HPDE6-E6E7 (cell line): Measurements from ENCODE around the gene SLC24A3.

Source experiments
- DNase-seq: peaks from one replicate; pipeline ENCODE4 v3.0.0; 2011; ENCODE audit warnings: missing footprints; ENCODE audit errors: extremely low spot score

The SLC24A3 gene

GRCh38 chr20:19456595-19457395 is 244.4 kb downstream of the SLC24A3 start:
- no peak for DNase-seq

DNA sequence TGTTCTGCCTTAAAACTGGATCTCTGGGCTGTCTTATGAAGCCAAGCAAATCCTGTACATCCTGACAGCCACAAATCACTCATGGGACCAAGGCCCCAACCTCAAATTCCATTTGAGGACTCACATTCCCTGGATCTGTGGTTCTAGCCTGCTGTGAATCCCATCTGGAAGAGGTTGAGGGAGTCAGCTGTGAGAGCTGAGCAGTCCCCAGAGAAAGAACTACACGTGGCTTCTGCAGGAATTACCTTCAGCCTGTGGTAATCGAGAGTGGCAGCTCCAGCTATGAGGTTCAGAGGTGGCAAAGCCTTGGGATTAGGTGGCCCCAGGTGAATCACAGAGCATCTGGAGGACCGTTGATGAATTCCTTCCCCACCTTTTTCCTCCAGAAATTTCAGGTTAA is 245.2 kb downstream of the SLC24A3 start:
- DNase-seq, result no peak

GRCh38 chr20:19460386-19460785 is 247.9 kb downstream of the SLC24A3 start:
- no peak for DNase-seq

DNA sequence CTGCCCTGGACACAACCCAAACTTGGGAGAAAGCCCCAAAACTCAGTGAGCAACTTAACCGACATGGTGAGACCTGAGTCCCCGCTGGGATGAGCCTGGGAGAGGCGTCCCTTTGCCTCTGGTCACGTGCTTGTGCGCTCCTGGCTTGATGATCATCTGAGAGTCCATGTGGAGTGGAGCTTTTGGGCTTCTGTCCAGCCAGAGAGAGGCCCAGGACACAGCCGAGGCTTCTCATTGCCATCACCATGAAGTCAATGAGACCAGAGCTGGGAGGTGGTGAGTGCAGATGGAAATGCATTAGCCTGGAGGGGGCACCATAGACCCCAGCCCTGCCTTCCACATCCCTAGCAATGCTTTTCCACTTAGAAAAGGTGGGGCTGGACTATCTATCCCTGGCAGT is 250.0 kb downstream of the SLC24A3 start:
- no peak for DNase-seq

DNA sequence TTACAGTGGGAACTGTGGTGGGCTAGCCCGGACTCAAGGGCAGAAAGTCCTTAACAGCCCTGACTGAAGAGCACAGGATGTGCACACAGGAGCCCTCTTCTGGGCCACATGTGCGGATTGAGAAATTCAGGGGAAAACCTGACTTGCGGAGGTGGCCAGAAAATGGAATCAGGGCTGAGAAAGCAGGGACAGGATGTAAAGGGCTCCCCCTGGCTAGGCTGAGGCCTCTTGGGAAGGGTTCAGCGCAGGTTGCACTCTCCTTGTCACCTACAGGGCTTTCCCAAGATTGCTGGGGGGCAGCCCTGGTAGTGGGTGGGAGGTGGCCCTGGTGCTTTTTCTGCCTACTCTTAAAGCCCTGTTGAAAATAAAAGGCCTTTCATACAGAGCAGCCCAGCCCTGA is 251.2 kb downstream of the SLC24A3 start:
- DNase-seq, result no peak

- DNase-seq, result no peak
Observed at GRCh38 chr20:19465536-19465935, 253.1 kb downstream of the SLC24A3 start.

GRCh38 chr20:19466206-19466928 is 253.9 kb downstream of the SLC24A3 start:
- DNase-seq, result no peak

GRCh38 chr20:19473216-19473921 is 260.9 kb downstream of the SLC24A3 start:
- no peak for DNase-seq

DNA sequence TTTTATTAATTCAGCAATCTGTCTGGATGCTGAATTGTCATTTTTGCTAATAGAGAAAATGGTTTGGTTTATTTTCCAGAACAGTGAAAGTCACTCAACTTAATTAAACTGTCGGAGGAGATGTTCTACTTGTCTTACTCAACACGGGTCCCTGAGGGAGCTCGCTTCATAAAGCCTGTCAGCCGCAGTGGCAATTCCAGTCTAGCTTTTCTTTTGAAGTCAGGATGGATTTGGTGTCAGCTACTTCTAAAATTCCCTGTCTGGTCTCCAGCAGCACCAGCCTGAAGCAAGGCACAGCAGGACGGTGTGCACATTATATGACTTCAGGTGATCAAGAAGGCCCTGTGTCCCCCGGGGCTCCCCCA is 261.5 kb downstream of the SLC24A3 start:
- no peak for DNase-seq

- DNase-seq, result no peak
Observed at GRCh38 chr20:19478320-19478895, 266.0 kb downstream of the SLC24A3 start.

DNA sequence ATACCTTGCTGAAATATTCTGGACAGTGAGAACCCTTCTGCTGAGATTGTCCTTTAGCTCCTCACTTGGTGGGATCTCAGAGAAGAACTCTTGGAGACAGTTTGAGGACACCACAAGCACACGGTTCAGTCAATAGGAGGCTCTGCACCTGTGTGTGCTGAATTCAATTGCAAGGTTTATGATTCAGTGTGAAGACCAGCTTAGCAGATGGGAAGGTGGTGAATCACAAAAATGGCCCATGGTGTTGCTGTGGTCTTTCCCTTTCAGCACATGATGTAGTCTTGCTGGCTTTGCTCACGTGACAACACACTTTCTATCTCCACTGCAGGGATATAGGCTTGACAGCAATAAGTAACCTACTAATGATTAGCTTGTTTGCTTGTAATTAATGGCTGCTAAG is 270.3 kb downstream of the SLC24A3 start:
- no peak for DNase-seq

DNA sequence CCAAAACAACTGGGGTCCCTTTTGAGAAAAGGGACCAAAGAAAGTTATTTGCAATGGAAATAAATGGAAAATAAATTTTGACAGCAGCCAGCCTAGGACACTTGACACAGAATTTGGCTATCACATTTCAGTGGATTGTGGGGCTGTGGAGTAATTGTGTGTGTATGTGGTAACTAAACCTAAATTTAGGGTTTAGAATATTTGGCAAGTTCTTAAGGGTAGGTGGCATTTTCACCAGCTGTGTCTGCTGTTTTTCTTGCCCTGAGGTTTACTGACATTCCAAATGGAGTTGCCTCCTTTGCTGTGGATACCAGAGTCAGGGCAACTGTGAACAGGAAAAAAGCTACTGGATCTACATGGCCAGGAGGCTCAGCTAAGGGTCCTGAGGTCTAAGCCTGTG is 270.9 kb downstream of the SLC24A3 start:
- no peak for DNase-seq

GRCh38 chr20:19486446-19486845 is 274.0 kb downstream of the SLC24A3 start:
- DNase-seq, result no peak

DNA sequence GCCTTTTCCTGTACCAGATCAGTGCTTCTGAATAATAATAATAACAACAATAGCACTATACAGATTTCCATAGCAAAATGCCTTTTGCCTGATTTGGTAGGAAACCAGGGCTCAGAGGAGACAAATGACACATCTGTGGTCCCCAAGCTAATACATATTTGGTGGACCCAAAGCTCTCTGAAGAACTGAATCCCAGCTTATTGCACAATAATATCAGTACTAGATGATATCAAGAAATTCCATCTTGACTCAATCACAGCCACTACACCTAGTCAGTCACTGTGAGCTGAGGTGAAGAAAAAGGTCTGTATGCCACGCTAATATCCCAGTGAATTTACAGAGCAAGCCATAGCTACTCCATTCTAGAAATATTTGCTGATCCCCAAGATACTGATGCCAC is 275.0 kb downstream of the SLC24A3 start:
- no peak for DNase-seq

DNA sequence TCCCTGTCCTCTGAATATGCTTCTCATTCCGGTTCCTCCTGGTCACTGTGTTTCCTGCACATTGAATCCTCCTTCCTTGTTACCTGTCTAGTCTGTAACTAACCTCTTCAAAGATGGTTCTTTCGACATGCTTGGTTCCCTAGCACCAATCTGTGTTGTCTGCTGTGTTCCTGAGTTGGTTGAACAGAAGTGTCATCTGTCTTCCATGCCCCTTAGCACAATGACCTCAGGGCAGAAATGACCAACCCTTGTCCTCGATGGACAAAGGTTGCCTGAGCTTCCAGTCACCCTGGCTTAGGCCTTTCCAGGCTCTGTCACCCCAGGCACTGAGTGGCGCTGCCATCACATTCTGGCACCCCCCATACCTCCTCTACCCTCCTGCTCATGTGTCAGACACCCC is 278.8 kb downstream of the SLC24A3 start:
- DNase-seq, result no peak

DNA sequence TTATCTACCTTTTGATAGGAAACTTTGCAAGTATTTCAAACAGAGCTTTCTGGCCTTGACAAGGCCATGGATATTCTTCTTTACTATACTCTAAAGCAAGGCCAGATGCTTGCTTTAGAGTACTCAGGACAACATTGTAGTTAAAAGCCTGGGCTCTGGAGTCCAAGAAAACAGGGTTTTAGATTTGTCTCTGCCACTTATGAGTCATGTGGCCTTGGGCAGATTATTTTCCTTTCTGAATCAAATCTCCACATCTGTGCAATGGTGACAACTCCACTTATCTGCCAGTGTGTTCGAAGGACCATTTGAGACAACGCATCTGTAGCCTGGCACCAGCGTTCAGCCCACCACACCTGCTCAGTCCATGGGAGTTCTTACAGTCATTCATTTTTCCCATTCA is 279.7 kb downstream of the SLC24A3 start:
- DNase-seq, result no peak

DNA sequence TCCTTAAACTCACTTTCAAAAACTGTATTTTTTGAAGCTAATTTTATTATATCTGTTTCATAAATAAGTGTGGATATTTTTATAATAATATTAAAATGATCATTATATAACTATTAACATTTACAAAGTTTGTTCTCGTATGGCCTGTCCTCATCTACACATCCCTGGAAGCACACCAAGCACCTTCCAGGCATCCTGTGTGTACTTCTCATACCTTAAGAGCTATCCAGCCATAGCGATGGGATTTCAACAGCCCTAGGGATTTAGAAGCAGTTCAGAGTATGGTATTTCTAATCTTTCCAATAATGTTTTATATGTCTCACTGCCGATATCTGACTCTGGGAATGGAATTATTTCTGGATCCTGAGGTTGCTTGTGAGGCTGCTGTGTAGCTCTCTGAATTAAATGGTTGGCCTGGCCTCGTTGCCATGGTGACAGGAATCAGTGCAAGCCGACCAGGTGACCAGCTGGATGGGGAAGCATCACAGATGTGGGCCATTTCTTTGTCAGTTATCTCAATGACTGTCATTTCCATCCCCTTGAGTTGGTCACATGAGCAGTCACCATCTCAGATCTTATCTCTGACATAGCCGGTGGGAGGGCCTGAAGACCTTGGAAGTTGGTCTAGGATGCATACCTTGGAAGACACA is 280.4 kb downstream of the SLC24A3 start:
- no peak for DNase-seq

GRCh38 chr20:19493794-19494495 is 281.5 kb downstream of the SLC24A3 start:
- DNase-seq, result no peak

- no peak for DNase-seq
Observed at GRCh38 chr20:19495905-19496703, 283.7 kb downstream of the SLC24A3 start.

GRCh38 chr20:19497064-19497463 is 284.6 kb downstream of the SLC24A3 start:
- DNase-seq, result no peak
